HG03442 (cell line): ENCODE results near the gene SSNA1.

Experiments used
- ATAC-seq: cut with Tn5 transposase; IDR thresholded peaks from one replicate; pipeline ENCODE4 v1.9.1; 2021; ENCODE audit warnings: mild to moderate bottlenecking, moderate library complexity; ENCODE audit not compliant: unreplicated experiment

Gene SSNA1

GRCh38 chr9:137167747-137168572, 20.5 kb upstream of the SSNA1 start:
- no peak for ATAC-seq

- no peak for ATAC-seq
Observed at GRCh38 chr9:137168573-137168903, 19.9 kb upstream of the SSNA1 start.

- ATAC-seq = no peak
Observed at GRCh38 chr9:137168904-137169856, 19.3 kb upstream of the SSNA1 start.

GRCh38 chr9:137169896-137170358, 18.5 kb upstream of the SSNA1 start, which contains the start of gene LRRC26:
Gene LRRC26, minus strand, starts transcription at chr9:137170051. Its CDS starts 108 bp downstream, at chr9:137169943.
- no peak for ATAC-seq

- ATAC-seq = no peak
Observed at GRCh38 chr9:137170486-137171148, 17.9 kb upstream of the SSNA1 start.

- ATAC-seq = no peak
Observed at GRCh38 chr9:137171149-137171900, 17.2 kb upstream of the SSNA1 start.

- no peak for ATAC-seq
Observed at GRCh38 chr9:137172901-137173795, 15.3 kb upstream of the SSNA1 start.

GRCh38 chr9:137173796-137174664, 14.4 kb upstream of the SSNA1 start:
- ATAC-seq = no peak

- no peak for ATAC-seq
Observed at GRCh38 chr9:137174722-137175293, 13.7 kb upstream of the SSNA1 start.

GRCh38 chr9:137175345-137175961, 13.0 kb upstream of the SSNA1 start:
- ATAC-seq = no peak

- ATAC-seq = no peak
Observed at GRCh38 chr9:137176302-137177182, 11.9 kb upstream of the SSNA1 start.

GRCh38 chr9:137178201-137178938, 10.1 kb upstream of the SSNA1 start:
- ATAC-seq = no peak

- ATAC-seq = no peak
Observed at GRCh38 chr9:137178939-137179630, 9.4 kb upstream of the SSNA1 start.

GRCh38 chr9:137179761-137180160, 8.7 kb upstream of the SSNA1 start:
- ATAC-seq = no peak

GRCh38 chr9:137180491-137180890, 8.0 kb upstream of the SSNA1 start:
- ATAC-seq = no peak
